RCC 7860 (cell line): ENCODE results near the gene CRISPLD2.

Source experiments
- DNase-seq: peaks from one replicate; pipeline ENCODE4 v3.0.0-alpha.2; 2015; ENCODE audit warnings: low spot score
- FAIRE-seq: peaks from 2 replicates; lab custom pipeline; 2012; peaks lifted over from hg19 to GRCh38; lab: Jason Lieb, UNC

The CRISPLD2 gene

DNA sequence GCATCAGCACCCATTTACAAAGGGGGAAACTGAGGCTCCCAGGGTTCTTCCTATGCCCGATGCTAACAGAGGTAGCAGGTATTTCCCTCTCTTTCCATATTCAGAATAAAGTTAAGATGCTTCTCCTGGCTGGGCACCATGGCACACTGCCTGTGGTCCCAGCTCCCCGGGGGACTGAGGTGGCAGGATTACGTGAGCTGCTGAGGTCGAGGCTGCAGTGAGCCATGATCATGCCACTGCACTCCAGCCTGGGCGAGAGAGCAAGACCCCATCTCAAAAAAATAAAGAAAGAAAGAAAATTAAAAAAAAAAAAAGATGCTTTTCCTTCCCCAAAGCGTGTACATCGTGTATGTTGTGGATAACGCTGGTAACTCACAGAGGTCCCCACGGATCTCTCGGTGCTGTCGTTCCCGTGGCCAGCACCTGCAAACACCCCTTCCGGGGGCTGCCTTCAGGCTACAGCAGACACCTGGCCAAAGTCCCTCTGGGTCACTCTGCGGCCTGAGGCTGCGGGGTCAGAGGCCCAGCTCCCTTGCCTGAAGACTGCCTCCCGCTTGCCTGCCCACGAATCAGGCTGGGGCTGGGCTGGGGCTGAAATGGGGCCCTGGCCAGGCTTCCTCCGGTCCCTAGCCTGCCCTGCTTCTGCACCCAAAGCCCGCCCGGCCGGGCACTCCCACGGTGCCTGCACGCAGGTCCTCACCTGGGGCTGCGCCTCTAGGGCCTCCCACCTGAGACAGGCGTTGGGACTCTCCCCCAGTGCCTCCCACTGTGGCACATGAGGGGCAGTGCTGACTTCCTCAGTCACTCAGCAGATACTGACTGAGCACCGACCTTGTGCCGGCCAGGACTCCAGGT lies 128.4 kb downstream of the CRISPLD2 start:
- FAIRE-seq (no peak), DNase-seq (no peak)

DNA sequence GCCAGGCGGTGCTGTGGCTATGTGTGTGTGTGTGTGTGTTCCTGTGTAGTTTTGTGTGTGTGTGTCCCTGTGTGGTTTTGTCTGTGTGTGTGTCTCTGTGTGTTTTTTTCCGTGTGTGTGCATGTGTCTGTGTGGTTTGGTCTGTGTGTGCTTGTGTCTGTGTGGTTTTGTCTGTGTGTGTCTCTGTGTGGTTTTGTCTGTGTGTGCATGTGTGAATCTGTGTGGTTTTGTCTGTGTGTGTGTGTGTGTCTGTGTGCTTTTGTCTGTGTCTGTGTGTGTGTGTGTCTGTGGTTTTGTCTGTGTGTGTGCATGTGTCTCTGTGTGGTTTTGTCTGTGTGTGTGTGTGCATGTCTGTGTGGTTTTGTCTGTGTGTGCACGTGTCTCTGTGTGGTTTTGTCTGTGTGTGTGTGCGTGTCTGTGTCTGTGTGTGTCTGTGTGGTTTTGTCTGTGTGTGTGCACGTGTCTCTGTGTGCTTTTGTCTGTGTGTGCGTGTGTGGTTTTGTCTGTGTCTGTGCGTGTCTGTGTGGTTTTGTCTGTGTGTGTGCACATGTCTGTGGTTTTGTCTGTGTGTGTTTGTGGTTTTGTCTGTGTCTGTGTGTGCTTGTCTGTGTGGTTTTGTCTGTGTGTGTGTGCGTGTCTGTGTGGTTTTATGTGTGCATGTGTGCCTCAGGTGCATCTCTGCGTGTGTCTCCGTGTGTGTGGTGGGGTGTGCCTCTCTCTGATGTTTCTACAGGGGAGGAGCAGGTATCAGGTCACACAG lies 129.2 kb downstream of the CRISPLD2 start:
- DNase-seq (no peak), FAIRE-seq (no peak)

DNA sequence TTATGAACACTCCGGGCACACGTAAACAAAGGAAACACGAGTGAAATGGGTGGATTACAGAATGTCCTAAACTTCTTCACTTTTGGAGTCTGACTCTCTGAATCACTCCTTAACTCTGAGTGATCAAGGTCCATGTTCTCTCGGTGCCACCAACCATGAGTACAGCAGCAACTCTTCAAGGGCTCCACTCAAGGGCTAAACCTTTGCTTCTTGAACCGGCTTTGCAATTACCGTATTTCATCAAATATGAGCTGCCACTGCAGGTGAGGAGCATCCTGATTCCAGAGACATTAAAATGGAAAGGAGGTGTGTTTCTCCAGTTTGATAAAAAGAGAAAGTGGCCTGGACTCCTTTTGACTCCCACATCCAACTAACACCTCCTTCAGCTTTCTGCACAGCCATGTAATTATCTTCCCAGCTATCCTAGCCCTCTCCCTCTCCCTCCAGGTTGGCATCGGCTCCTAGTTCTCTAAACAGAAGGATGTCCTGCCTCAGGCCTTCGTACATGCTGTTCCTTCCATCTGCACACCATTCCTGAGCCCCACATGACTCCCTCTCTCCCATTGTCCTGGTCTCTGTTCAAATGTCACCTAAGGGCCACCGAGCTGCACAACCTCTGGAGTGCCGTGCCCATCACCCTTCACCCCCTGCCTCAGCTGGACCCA lies 130.1 kb downstream of the CRISPLD2 start:
- FAIRE-seq (no peak), DNase-seq (no peak)

DNA sequence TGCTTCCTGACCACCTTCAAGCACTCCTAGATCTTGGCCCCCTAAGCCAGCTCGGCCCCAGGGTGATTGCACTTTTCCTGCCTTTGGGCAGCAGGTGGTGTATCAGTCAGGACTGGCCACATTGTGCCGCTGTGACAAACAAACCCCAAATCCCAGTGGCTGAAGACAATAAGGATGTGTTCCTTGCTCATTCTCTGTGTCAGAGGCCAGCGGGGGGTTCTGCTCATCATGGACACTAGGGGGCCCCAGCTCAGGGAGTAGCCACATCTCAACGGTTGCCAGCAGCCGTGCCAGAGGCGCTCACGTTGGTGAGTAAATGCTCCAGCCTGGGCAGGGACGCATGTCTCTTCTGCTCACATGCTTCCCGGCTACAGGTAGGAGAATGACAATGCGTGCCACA lies 131.1 kb downstream of the CRISPLD2 start:
- no peak for DNase-seq

DNA sequence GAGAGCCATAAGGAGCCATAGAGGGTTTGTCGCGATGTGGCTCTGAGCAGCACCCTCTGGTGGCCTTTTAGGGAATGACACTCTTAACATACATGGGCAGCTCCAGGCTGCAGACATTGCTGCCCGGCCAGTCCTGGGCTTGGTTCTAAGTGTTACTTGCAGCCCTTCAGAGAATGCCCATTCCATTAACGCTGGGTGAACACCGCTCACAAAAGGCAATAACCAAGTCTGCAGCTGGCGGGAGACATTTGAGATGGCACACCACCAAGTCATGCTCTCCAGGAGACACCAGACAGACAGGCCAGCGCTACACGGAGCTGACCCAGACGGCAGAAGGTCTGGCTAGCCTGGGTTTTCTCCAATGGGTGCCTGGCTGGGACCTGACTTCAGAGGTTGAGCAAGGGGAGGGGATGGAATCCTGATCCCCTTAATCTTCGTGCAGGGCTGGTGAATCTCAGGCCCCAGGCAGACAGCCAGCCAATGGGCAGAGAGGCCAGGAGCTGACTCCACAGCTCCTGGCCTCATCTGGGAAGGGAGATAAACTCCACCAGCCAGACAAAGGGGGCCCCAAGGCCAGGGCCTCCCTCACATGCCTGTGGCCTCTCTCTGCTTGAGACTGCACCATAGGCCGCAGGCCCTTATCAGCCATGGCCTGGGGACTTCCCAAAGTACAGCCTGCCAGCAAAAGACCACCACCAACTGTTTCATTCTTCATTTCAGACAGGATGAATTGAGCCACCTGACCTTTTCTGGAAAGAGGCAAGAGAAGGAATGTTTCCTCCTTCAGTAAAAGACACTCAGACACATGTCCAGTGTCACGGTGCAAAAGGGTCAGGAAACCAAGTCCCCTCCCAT lies 132.8 kb downstream of the CRISPLD2 start:
- FAIRE-seq (no peak), DNase-seq (peak; percentile 78)

More for the DNA sequence above, 131.1 kb downstream of the CRISPLD2 start:
- no peak for FAIRE-seq

DNA sequence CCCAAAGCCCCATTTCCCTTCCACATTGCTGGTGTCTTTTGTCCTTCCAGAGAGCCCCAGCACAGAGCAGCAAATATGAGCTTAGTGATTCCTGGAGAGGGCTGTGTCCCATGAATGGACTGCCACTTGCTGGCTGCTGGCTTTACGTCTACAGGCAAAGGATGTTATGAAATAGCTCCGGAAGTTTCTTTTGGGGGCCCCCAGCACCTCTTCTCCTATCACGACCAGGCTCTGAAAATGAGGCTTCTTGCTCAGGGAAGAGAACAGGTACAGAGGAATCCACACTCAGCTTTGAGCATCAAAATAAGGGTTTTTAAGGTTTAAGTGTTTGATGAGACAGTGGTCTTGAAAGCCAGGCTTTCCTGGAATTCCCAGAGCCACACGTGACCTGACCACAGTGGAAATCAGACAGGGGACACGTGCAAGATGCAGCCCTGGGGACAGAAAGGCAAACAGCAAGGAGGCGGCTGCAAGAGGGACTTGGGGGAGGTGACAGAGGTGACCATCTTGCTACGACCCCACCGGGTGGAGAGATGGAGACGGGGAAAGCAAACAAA lies 133.5 kb downstream of the CRISPLD2 start:
- FAIRE-seq = no peak
- DNase-seq = no peak

DNA sequence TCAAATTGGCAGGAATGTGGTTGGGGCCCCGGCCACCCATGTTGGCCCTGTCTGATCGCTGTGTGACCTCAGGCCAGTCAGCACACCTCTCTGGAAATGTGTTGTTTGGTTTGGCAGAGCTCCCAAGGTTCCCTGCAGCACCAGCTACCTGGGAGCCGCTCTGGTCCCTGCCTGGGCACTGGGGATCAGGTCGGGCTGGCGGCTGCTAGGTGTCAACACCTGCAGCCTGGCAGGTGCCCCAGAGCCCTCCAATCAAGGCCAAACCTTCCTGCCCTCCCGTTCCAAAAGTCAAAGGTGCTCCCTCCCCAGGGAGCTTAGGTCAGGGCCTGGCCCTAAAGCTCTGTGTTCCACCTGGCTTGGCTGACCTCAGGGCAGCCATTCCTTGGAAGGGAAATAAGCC lies 135.6 kb downstream of the CRISPLD2 start:
- FAIRE-seq (no peak), DNase-seq (no peak)

DNA sequence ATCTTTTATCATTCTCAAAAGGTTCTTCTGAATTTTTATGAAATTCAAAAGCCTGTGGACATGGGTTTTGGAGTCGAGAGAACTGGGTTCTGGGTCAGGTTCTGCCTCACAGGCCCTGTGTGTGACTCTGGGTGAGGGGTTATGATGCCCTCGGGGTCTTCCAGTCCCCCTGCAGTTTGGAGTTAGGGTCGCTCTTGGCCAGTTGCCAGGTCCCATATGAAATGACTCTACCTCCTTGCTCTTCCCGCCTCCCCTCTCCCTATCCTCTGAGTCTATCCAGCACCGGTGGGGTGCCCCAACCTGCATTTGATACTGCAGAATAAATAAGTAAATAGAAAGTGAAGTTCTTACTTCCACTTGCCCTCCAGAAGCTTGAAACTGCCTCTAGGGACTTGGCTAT lies 137.4 kb downstream of the CRISPLD2 start:
- DNase-seq (no peak), FAIRE-seq (no peak)

DNA sequence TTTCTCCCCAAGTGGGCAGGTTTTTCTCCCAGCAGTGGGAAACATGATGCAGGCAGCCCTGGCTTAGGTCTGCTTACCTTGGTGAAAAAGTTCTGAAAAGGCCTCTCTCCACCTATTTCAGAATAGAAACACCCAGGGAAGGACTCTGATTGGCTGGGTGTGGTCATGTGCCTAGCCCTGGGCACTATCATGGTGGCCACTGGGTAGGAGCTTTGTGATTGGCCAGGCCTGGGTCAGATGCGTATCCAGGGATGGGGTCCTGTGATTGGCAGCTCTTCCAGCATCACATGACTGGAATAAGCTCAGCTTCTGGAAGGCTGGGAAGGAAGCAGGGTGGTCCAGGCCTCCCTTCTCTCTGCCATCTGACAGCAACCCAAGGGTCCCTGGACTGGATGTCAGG lies 138.0 kb downstream of the CRISPLD2 start:
- no peak for FAIRE-seq

More for the DNA sequence above, 138.0 kb downstream of the CRISPLD2 start:
- DNase-seq = no peak
